CD4-positive, alpha-beta T cell treated with Interleukin-6 at 100 ng/mL for 8 hours (primary cell): ENCODE measurements around the gene SIAH2.
A peak's percentile ranks its signal among the peaks of the same experiment; 100 is the strongest.

Experiments
- DNase-seq: peaks from one replicate; pipeline ENCODE4 v3.0.0-alpha.2; 2020; ENCODE audit warnings: mixed read lengths, low spot score

Gene SIAH2

GRCh38 chr3:150733936-150734794, 28.8 kb downstream of the SIAH2 start:
- no peak for DNase-seq

- DNase-seq, result no peak
Measured at GRCh38 chr3:150733373-150733935, 29.5 kb downstream of the SIAH2 start.

- DNase-seq, result no peak
Measured at GRCh38 chr3:150729682-150730360, 33.1 kb downstream of the SIAH2 start.

- DNase-seq, result no peak
Measured at GRCh38 chr3:150727653-150728502, 35.1 kb downstream of the SIAH2 start.

DNA sequence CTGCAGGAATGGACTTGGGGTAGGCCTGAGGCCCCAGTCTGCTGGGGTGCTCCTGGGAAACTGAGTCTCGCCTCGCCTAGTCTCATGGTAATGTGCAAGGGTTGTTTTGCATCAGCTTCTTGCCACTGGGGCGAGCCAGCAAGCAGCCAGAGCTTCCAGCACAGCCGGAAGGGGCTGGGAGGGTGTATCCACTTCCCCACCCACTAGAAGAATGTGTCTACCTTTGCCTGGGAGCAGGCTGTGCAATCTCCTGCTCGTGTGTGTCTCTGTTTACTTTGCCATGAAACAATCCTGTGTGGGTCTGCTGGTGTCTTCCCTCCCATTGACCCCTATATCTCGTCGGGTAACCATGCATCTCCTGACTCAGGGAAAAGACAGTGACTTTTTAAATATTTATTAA, 37.4 kb downstream of the SIAH2 start:
- no peak for DNase-seq

- DNase-seq, result no peak
Measured at GRCh38 chr3:150723946-150724345, 39.0 kb downstream of the SIAH2 start.

DNA sequence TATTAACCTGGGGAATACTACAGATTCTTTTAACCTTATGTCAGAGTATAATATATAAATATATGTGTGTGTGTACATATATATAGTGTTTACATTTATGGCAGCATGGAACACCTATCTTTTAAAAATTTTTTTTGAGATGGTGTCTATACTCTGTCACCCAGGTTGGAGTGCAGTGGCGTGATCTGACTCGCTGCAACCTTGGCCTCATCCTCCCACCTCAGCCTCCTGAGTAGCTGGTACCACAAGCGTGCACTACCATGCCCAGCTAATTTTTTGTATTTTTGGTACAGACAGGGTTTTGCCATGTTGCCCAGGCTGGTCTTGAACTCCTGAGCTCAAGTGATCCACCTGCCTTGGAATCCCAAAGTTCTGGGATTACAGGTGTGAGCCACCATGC, 40.7 kb downstream of the SIAH2 start:
- no peak for DNase-seq

- DNase-seq, result peak; percentile 61
Measured at GRCh38 chr3:150721285-150722130, 41.5 kb downstream of the SIAH2 start.

GRCh38 chr3:150720444-150720843, 42.5 kb downstream of the SIAH2 start:
- DNase-seq, result no peak

- DNase-seq, result no peak
Measured at GRCh38 chr3:150710097-150710496, 52.9 kb downstream of the SIAH2 start.

- peak; percentile 62 for DNase-seq
Measured at GRCh38 chr3:150703756-150704344, 59.1 kb downstream of the SIAH2 start, which contains the start of gene ERICH6. Gene ERICH6 (minus strand): TSS chr3:150703920. CDS start chr3:150703898, 22 bp downstream.

GRCh38 chr3:150703299-150703755, 59.6 kb downstream of the SIAH2 start:
- DNase-seq, result peak; percentile 36

DNA sequence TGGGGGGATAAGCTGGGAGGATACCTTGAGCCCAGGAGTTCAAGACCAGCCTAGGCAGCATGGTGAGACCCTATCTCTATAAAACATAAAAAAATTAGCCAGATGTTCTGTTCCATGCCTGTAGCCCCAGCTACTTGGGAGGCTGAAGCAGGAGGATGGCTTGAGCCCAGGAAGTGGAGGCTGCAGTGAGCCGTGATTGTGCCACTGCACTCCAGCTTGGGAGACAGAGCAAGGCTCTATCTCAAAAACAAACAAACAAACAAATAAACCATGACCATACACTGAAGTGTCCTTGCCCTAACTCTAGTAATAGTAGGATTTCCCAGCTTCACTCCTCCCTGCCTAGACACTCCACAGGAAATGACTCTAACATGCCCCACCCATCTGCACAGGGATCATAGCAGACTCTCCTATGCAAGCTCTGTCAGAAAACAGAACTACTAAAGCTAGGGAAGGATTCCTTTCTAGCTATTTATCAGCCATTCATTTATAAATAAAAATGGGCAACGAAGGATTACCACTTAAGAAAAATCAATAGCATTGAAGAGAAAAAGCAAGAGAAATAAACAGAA, 63.8 kb downstream of the SIAH2 start:
- no peak for DNase-seq

GRCh38 chr3:150697646-150698045, 65.3 kb downstream of the SIAH2 start:
- DNase-seq, result no peak

DNA sequence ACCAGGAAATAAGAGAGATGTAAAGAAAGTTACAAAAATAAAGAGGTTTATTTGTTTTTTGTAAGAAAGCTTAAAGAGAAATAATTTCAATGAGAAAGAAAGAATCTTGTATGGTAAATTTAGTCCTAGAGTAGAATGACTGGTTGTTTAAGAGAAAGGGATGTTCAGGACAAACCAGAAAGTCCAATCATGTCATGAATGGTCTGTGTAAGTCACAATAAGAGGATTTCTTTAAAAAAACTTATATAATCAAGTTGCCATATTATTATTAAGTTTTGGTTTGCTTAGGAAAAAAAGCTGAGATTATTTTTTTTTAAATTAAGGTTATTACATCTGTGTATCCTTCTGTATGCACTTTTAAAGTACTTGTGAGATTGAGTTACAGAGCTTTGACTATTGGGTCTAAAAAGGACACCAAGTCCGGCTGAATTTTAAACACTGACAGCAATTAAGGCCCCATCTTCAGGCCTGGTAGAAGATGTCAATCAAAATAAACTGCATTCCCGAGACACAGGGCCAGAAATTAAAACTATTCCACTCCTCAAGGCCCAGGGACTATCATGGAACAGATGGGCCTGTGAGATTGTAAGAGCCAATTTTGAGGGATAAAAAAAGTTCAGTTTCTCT, 71.4 kb downstream of the SIAH2 start:
- DNase-seq, result no peak
